ENCODE measurements around the gene SEPTIN11. TPM values are rescaled to one million over a fixed set of nuclear protein-coding genes. Genes with fewer than 3 reads are reported as not detected.

The SEPTIN11 gene
- total RNA-seq, 1 experiment from 2014 or later: 121 TPM

- H3K4me3 ChIP-seq (ENCODE audit: low read depth, low read length, poor library complexity, severe bottlenecking): no peak overlapping the region
- DNase-seq (ENCODE audit: low spot score): no peak
- no peaks in the 10 kb centered on the region for H3K9me3 ChIP-seq (ENCODE audit: low read depth, low read length, poor library complexity, severe bottlenecking)
- no peak overlapping the region for H3K27ac ChIP-seq (ENCODE audit: low read depth, low read length, poor library complexity, severe bottlenecking)
- H3K4me1 ChIP-seq (ENCODE audit: insufficient read depth, low read length, poor library complexity, severe bottlenecking): no peaks in the 10 kb centered on the region
- ChIA-PET POLR2A (ENCODE audit: low non-redundant PET) (no interaction called here), CTCF (no interaction called here)
- no TSS peak for BruUV-seq (replicated peaks)
- intact Hi-C loops (cut with micrococcal nuclease; ENCODE audit: unreplicated experiment): no loop called here
- no peaks in the 10 kb centered on the region for H3K27me3 ChIP-seq (replicated peaks; ENCODE audit: insufficient read depth, low read depth, low read length, poor library complexity)
- TF ChIP-seq EZH2 (IDR thresholded peaks at IDR 0.05; ENCODE audit: borderline replicate concordance, low read depth, low read length, poor library complexity, severe bottlenecking) (no peak), CTCF (conservative IDR thresholded peaks at IDR 0.05; ENCODE audit: low read depth, low read length) (no peak)
- no peaks in the 10 kb centered on the region for H3K36me3 ChIP-seq (ENCODE audit: insufficient read depth, low read length, poor library complexity, severe bottlenecking)
Observed at GRCh38 chr4:76923619-76924357, 25.8 kb upstream of the SEPTIN11 start.

GRCh38 chr4:76926841-76927240 lies 22.7 kb upstream of the SEPTIN11 start:
- DNase-seq (ENCODE audit: low spot score): no peak
- H3K27me3 ChIP-seq (replicated peaks; ENCODE audit: insufficient read depth, low read depth, low read length, poor library complexity): no peaks in the 10 kb centered on the region
- H3K4me3 ChIP-seq (ENCODE audit: low read depth, low read length, poor library complexity, severe bottlenecking): no peak overlapping the region
- intact Hi-C loops (cut with micrococcal nuclease; ENCODE audit: unreplicated experiment): no loop called here
- no TSS peak for BruUV-seq (replicated peaks)
- no peaks in the 10 kb centered on the region for H3K9me3 ChIP-seq (ENCODE audit: low read depth, low read length, poor library complexity, severe bottlenecking)
- TF ChIP-seq EZH2 (IDR thresholded peaks at IDR 0.05; ENCODE audit: borderline replicate concordance, low read depth, low read length, poor library complexity, severe bottlenecking): no peak
- TF ChIP-seq CTCF (conservative IDR thresholded peaks at IDR 0.05; ENCODE audit: low read depth, low read length): no peak
- H3K4me1 ChIP-seq (ENCODE audit: insufficient read depth, low read length, poor library complexity, severe bottlenecking): no peaks in the 10 kb centered on the region
- POLR2A ChIA-PET (ENCODE audit: low non-redundant PET): no interaction called here
- no peak overlapping the region for H3K27ac ChIP-seq (ENCODE audit: low read depth, low read length, poor library complexity, severe bottlenecking)
- CTCF ChIA-PET: no interaction called here
- no peaks in the 10 kb centered on the region for H3K36me3 ChIP-seq (ENCODE audit: insufficient read depth, low read length, poor library complexity, severe bottlenecking)

- DNase-seq (ENCODE audit: low spot score): no peak
- POLR2A ChIA-PET (ENCODE audit: low non-redundant PET): no interaction called here
- Histone ChIP-seq H3K4me3 (ENCODE audit: low read depth, low read length, poor library complexity, severe bottlenecking) (no peak overlapping the region), H3K27ac (ENCODE audit: low read depth, low read length, poor library complexity, severe bottlenecking) (no peak overlapping the region), H3K27me3 (replicated peaks; ENCODE audit: insufficient read depth, low read depth, low read length, poor library complexity) (no peaks in the 10 kb centered on the region), H3K36me3 (ENCODE audit: insufficient read depth, low read length, poor library complexity, severe bottlenecking) (no peaks in the 10 kb centered on the region), H3K4me1 (ENCODE audit: insufficient read depth, low read length, poor library complexity, severe bottlenecking) (no peaks in the 10 kb centered on the region), H3K9me3 (ENCODE audit: low read depth, low read length, poor library complexity, severe bottlenecking) (no peaks in the 10 kb centered on the region)
- no TSS peak for BruUV-seq (replicated peaks)
- CTCF ChIA-PET: no interaction called here
- TF ChIP-seq EZH2 (IDR thresholded peaks at IDR 0.05; ENCODE audit: borderline replicate concordance, low read depth, low read length, poor library complexity, severe bottlenecking) (no peak), CTCF (conservative IDR thresholded peaks at IDR 0.05; ENCODE audit: low read depth, low read length) (no peak)
- intact Hi-C loops (cut with micrococcal nuclease; ENCODE audit: unreplicated experiment): no loop called here
Observed at GRCh38 chr4:76930685-76931084, 18.9 kb upstream of the SEPTIN11 start.
